GM13977 (cell line): ENCODE results near the gene RNF207.

ENCODE experiments used
- DNase-seq: peaks from one replicate; pipeline ENCODE4 v3.0.0; 2012; ENCODE audit warnings: low spot score
- in situ Hi-C: fragments of 300-500 bp; cut with MboI; formaldehyde crosslinking; loops from one replicate; pipeline ENCODE4 v1.12.0; 2022; ENCODE audit warnings: low sequenced_read_pairs, low pct_unique_long_range_greater_than_20kb, mixed read lengths, inconsistent platforms; ENCODE audit not compliant: unreplicated experiment
- TF ChIP-seq, protein P1 (sequence below): IDR thresholded peaks from 2 replicates; pipeline ENCODE4 v1.5.1; 2012; ENCODE audit warnings: mild to moderate bottlenecking, control low read depth; ENCODE audit not compliant: insufficient read depth; ENCODE audit errors: extremely low read depth, missing control alignments

RNF207 gene, protein sequence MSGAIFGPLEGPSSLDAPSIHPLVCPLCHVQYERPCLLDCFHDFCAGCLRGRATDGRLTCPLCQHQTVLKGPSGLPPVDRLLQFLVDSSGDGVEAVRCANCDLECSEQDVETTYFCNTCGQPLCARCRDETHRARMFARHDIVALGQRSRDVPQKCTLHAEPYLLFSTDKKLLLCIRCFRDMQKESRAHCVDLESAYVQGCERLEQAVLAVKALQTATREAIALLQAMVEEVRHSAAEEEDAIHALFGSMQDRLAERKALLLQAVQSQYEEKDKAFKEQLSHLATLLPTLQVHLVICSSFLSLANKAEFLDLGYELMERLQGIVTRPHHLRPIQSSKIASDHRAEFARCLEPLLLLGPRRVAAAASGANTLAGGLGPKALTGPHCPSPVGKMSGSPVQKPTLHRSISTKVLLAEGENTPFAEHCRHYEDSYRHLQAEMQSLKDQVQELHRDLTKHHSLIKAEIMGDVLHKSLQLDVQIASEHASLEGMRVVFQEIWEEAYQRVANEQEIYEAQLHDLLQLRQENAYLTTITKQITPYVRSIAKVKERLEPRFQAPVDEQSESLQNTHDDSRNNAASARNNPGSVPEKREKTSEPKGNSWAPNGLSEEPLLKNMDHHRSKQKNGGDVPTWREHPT

GRCh38 chr1:6205849-6206519, at the start of gene RNF207:
Gene RNF207 (plus strand): TSS chr1:6206119. CDS start chr1:6206536, 417 bp downstream.
- in situ Hi-C loops: no loop called here
- TF ChIP-seq, protein P1, sequence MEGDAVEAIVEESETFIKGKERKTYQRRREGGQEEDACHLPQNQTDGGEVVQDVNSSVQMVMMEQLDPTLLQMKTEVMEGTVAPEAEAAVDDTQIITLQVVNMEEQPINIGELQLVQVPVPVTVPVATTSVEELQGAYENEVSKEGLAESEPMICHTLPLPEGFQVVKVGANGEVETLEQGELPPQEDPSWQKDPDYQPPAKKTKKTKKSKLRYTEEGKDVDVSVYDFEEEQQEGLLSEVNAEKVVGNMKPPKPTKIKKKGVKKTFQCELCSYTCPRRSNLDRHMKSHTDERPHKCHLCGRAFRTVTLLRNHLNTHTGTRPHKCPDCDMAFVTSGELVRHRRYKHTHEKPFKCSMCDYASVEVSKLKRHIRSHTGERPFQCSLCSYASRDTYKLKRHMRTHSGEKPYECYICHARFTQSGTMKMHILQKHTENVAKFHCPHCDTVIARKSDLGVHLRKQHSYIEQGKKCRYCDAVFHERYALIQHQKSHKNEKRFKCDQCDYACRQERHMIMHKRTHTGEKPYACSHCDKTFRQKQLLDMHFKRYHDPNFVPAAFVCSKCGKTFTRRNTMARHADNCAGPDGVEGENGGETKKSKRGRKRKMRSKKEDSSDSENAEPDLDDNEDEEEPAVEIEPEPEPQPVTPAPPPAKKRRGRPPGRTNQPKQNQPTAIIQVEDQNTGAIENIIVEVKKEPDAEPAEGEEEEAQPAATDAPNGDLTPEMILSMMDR: no peak
- peak; percentile 93 for DNase-seq

GRCh38 chr1:6157132-6157527, 48.8 kb upstream of the RNF207 start:
- no peak for DNase-seq
- in situ Hi-C loops: no loop called here
- TF ChIP-seq, protein P1: no peak

- DNase-seq: no peak
- in situ Hi-C loops: no loop called here
- TF ChIP-seq, protein P1: no peak
Measured at GRCh38 chr1:6157528-6158174, 48.3 kb upstream of the RNF207 start.

DNA sequence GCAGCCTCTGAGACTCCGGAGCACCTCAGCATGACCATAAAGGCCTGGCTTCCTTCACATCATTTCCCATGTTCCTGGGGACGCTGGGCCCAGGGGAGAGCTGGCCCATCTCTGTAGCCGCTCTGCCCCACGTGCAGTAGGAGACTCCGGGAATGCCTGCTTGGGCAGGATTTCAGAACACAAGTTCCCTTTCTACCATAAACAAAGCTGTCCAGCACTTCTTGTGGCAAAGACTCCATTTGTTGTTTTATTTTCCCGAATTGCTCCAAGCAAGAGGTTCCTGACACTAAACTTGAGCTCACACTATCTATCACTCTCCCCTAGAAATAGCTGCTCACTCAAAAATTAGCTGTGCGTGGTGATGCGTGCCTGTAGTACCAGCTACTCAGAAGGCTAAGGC, 47.7 kb upstream of the RNF207 start:
- TF ChIP-seq, protein P1: no peak
- DNase-seq: no peak
- in situ Hi-C loops: no loop called here

GRCh38 chr1:6162341-6162740, 43.6 kb upstream of the RNF207 start:
- in situ Hi-C loops: no loop called here
- TF ChIP-seq, protein P1: no peak
- no peak for DNase-seq

- in situ Hi-C loops: no loop called here
- no peak for DNase-seq
- TF ChIP-seq, protein P1: no peak
Measured at GRCh38 chr1:6162773-6163172, 43.1 kb upstream of the RNF207 start.
